Liver (tissue), 9 donors: ENCODE measurements around the gene EML5. TPM values are rescaled to one million over a fixed set of nuclear protein-coding genes. Genes with fewer than 3 reads are reported as not detected.
A peak's percentile ranks its signal among the peaks of the same experiment; 100 is the strongest.

Experiments
- DNase-seq: peaks from one replicate; pipeline ENCODE4 v3.0.0-alpha.2; 2017; ENCODE audit warnings: low spot score
- H3K27ac ChIP-seq, 2 donors: one replicate each; pipeline ENCODE4 v1.7.0; 2013; ENCODE audit warnings: inconsistent platforms in 2 of 2, low read length in 2 of 2, control low read depth in 1 of 2, low read depth in 1 of 2, mild to moderate bottlenecking in 1 of 2
- H3K27me3 ChIP-seq, 4 donors: one replicate each; pipeline versions ENCODE4 v1.6.1 to v1.7.0; 2013; ENCODE audit warnings: low read length in 3 of 4, inconsistent platforms in 1 of 4, mild to moderate bottlenecking in 1 of 4, moderate library complexity in 1 of 4; ENCODE audit not compliant: control insufficient read depth in 4 of 4, insufficient read depth in 4 of 4
- H3K36me3 ChIP-seq, 4 donors: one replicate each; pipeline versions ENCODE4 v1.6.1 to v1.7.0; 2013; ENCODE audit warnings: low read length in 3 of 4, mild to moderate bottlenecking in 3 of 4, low read depth in 1 of 4, moderate library complexity in 1 of 4; ENCODE audit not compliant: control insufficient read depth in 4 of 4, insufficient read depth in 3 of 4
- H3K4me1 ChIP-seq, 4 donors: one replicate each; pipeline versions ENCODE4 v1.6.1 to v1.7.0; 2013; ENCODE audit warnings: low read length in 3 of 4, mild to moderate bottlenecking in 3 of 4, moderate library complexity in 1 of 4; ENCODE audit not compliant: control insufficient read depth in 4 of 4, insufficient read depth in 4 of 4
- H3K4me3 ChIP-seq, 3 donors: one replicate each; pipeline versions ENCODE4 v1.6.1 to v1.7.0; 2013; ENCODE audit warnings: low read length in 3 of 3, control low read depth in 1 of 3, low read depth in 1 of 3, mild to moderate bottlenecking in 1 of 3
- H3K9ac ChIP-seq, 2 donors: one replicate each; pipeline ENCODE4 v1.7.0; 2013; ENCODE audit warnings: low read length in 2 of 2, mild to moderate bottlenecking in 2 of 2, moderate library complexity in 2 of 2, control low read depth in 1 of 2, low read depth in 1 of 2
- H3K9me3 ChIP-seq, 4 donors: one replicate each; pipeline versions ENCODE4 v1.6.1 to v1.7.0; 2013; ENCODE audit warnings: low read length in 3 of 4; ENCODE audit not compliant: control insufficient read depth in 4 of 4
- ATF3 ChIP-seq: IDR thresholded peaks from 2 replicates; pipeline ENCODE4 v1.6.1; 2016; ENCODE audit warnings: antibody characterized with exemption
- EGR1 ChIP-seq, 2 donors: IDR thresholded peaks; 2 replicates each; pipeline ENCODE4 v1.6.1; 2016 to 2018; ENCODE audit warnings: antibody characterized with exemption in 2 of 2, low read depth in 2 of 2
- FOXA1 ChIP-seq: IDR thresholded peaks from 2 replicates; pipeline ENCODE4 v1.6.1; 2016; ENCODE audit warnings: antibody characterized with exemption
- FOXA2 ChIP-seq: IDR thresholded peaks from 2 replicates; pipeline ENCODE4 v1.6.1; 2016; ENCODE audit warnings: antibody characterized with exemption
- GABPA ChIP-seq, 2 donors: IDR thresholded peaks in 1 of 2; conservative IDR thresholded peaks in 1 of 2; 2 replicates each; pipeline ENCODE4 v1.6.1; 2016; ENCODE audit warnings: antibody characterized with exemption in 2 of 2, mild to moderate bottlenecking in 1 of 2, moderate library complexity in 1 of 2
- HNF4A ChIP-seq, 2 donors: conservative IDR thresholded peaks; 2 replicates each; pipeline ENCODE4 v1.6.1; 2016; ENCODE audit warnings: antibody characterized with exemption in 2 of 2, mild to moderate bottlenecking in 2 of 2
- HNF4G ChIP-seq: IDR thresholded peaks from 2 replicates; pipeline ENCODE4 v1.6.1; 2016; ENCODE audit warnings: antibody characterized with exemption
- JUND ChIP-seq, 2 donors: IDR thresholded peaks; 2 replicates each; pipeline ENCODE4 v1.6.1; 2016; ENCODE audit warnings: antibody characterized with exemption in 2 of 2
- RAD21 ChIP-seq, 2 donors: IDR thresholded peaks; 2 replicates each; pipeline ENCODE4 v1.6.1; 2016; ENCODE audit warnings: antibody characterized with exemption in 2 of 2, mild to moderate bottlenecking in 2 of 2
- REST ChIP-seq: IDR thresholded peaks from 2 replicates; pipeline ENCODE4 v1.6.1; 2016; ENCODE audit warnings: antibody characterized with exemption, mild to moderate bottlenecking
- RXRA ChIP-seq, 2 donors: IDR thresholded peaks; 2 replicates each; pipeline ENCODE4 v1.6.1; 2017 to 2018; ENCODE audit warnings: antibody characterized with exemption in 2 of 2, mild to moderate bottlenecking in 1 of 2
- SP1 ChIP-seq: IDR thresholded peaks from 2 replicates; pipeline ENCODE4 v1.6.1; 2018; ENCODE audit warnings: antibody characterized with exemption, mild to moderate bottlenecking
- TAF1 ChIP-seq: conservative IDR thresholded peaks from 2 replicates; pipeline ENCODE4 v1.6.1; 2016; ENCODE audit warnings: antibody characterized with exemption, mild to moderate bottlenecking
- YY1 ChIP-seq: IDR thresholded peaks from 2 replicates; pipeline ENCODE4 v1.6.1; 2016; ENCODE audit warnings: antibody characterized with exemption, mild to moderate bottlenecking
- ZBTB33 ChIP-seq: IDR thresholded peaks from 2 replicates; pipeline ENCODE4 v1.6.1; 2016; ENCODE audit warnings: antibody characterized with exemption
- whole genome bisulfite sequencing: extraction: QIAGEN DNeasy Blood & Tissue Kit; methylation state at CpG from one replicate; pipeline ENCODE4 v1.1.7; 2013; 5-methylcytosine and 5-hydroxymethylcytosine counted together
- polyA plus RNA-seq, 2 donors: library from polyadenylated mRNA; stranded (reverse) in 1 of 2; unstranded in 1 of 2; fragments of 200-250 nt in 1 of 2; fragments of >200 nt in 1 of 2; fragmentation: Nextera tagmentation in 1 of 2; extraction: Ambion mirVana in 1 of 2; gene quantifications; one replicate each; pipeline versions ENCODE4 v1.2.1 to v1.2.3, GENCODE V29; 2013 to 2015
- total RNA-seq, 2 donors: library from RNA; depleted of rRNA; stranded (reverse); fragments of >200 nt; gene quantifications; one replicate each; pipeline ENCODE4 v1.2.3, GENCODE V29; 2014
- TF ChIP-seq, protein P1 (sequence below): fragments of 150-350 bp; IDR thresholded peaks from 2 replicates; pipeline ENCODE4 v1.5.1; 2017; ENCODE audit warnings: improper control_type of control experiment, low read depth, low read length; ENCODE audit not compliant: missing input control
- donor health status: healthy.
- donor health status: healthy.
- donor health status: healthy.
- donor health status: healthy.
- donor health status: healthy.

EML5 gene
- total and polyA plus RNA-seq, 4 donors = 0.09 to 3.8 (median 0.55) TPM

GRCh38 chr14:88598097-88598675 lies 194.6 kb downstream of the EML5 start:
- no peaks in the 10 kb centered on the region for H3K9me3 ChIP-seq
- DNase-seq = no peak
- peaks cover 0 to 2% (median under 1%) of the 10 kb centered on the region in 4 donors for H3K4me1 ChIP-seq
- H3K9ac ChIP-seq = no peak overlapping the region
- H3K27ac ChIP-seq = no peak overlapping the region
- WGBS = 82% methylated on average over 2 of the region's 2 CpGs
- no peaks in the 10 kb centered on the region for H3K27me3 ChIP-seq
- no peak overlapping the region for H3K4me3 ChIP-seq
- TF ChIP-seq SP1 = no peak
- TF ChIP-seq REST = no peak
- peak in 1 of 2 donors; percentile 31 for TF ChIP-seq HNF4A (conservative IDR thresholded peaks at IDR 0.05)
- no peak for TF ChIP-seq EGR1 (IDR thresholded peaks at IDR 0.05; ENCODE audit: low read depth in 2 of 2)
- TF ChIP-seq FOXA1 = no peak
- peaks cover 2 to 71% (median 55%) of the 10 kb centered on the region in 4 donors for H3K36me3 ChIP-seq

GRCh38 chr14:88597601-88598000 lies 195.2 kb downstream of the EML5 start:
- no peak for DNase-seq
- Histone ChIP-seq H3K4me1 (peaks cover 0 to 2% (median under 1%) of the 10 kb centered on the region in 4 donors), H3K27ac (no peak overlapping the region), H3K36me3 (peaks cover 2 to 67% (median 51%) of the 10 kb centered on the region in 4 donors), H3K9me3 (no peaks in the 10 kb centered on the region), H3K27me3 (no peaks in the 10 kb centered on the region), H3K9ac (no peak overlapping the region), H3K4me3 (no peak overlapping the region)
- WGBS = 96% methylated on average over 4 of the region's 4 CpGs
- no peak for TF ChIP-seq ATF3
- TF ChIP-seq, protein P1, sequence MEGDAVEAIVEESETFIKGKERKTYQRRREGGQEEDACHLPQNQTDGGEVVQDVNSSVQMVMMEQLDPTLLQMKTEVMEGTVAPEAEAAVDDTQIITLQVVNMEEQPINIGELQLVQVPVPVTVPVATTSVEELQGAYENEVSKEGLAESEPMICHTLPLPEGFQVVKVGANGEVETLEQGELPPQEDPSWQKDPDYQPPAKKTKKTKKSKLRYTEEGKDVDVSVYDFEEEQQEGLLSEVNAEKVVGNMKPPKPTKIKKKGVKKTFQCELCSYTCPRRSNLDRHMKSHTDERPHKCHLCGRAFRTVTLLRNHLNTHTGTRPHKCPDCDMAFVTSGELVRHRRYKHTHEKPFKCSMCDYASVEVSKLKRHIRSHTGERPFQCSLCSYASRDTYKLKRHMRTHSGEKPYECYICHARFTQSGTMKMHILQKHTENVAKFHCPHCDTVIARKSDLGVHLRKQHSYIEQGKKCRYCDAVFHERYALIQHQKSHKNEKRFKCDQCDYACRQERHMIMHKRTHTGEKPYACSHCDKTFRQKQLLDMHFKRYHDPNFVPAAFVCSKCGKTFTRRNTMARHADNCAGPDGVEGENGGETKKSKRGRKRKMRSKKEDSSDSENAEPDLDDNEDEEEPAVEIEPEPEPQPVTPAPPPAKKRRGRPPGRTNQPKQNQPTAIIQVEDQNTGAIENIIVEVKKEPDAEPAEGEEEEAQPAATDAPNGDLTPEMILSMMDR = no peak
- no peak for TF ChIP-seq RXRA (IDR thresholded peaks at IDR 0.05)
- TF ChIP-seq GABPA (IDR thresholded peaks at IDR 0.05 in 1 of 2, conservative IDR thresholded peaks at IDR 0.05 in 1 of 2) = no peak
- TF ChIP-seq JUND (IDR thresholded peaks at IDR 0.05) = no peak
- TF ChIP-seq RAD21 (IDR thresholded peaks at IDR 0.05) = no peak
- no peak for TF ChIP-seq HNF4G
- no peak for TF ChIP-seq FOXA2
- no peak for TF ChIP-seq EGR1 (IDR thresholded peaks at IDR 0.05; ENCODE audit: low read depth in 2 of 2)
- no peak for TF ChIP-seq SP1
- TF ChIP-seq HNF4A (conservative IDR thresholded peaks at IDR 0.05) = no peak
- TF ChIP-seq REST = no peak
- no peak for TF ChIP-seq FOXA1
- no peak for TF ChIP-seq TAF1
- TF ChIP-seq YY1 = no peak
- no peak for TF ChIP-seq ZBTB33
